Right atrium auricular region (tissue), 2 donors: ENCODE results near the gene HIRA. TPM values are rescaled to one million over a fixed set of nuclear protein-coding genes. Genes with fewer than 3 reads are reported as not detected.

ENCODE experiments used
- DNase-seq: peaks from one replicate; pipeline ENCODE4 v3.0.0-alpha.2; 2019; ENCODE audit warnings: low spot score
- H3K27ac ChIP-seq, 2 donors: fragments of 200-600 bp; sonication (generic); 1 replicate in 1 of 2; 2 replicates in 1 of 2; pipeline ENCODE4 v1.5.1; 2016 to 2019
- H3K27me3 ChIP-seq, 2 donors: fragments of 200-600 bp; sonication (generic); one replicate each; pipeline versions ENCODE4 v1.5.1 to v1.6.0; 2017 to 2019
- H3K36me3 ChIP-seq: fragments of 200-600 bp; sonication (generic); one replicate; pipeline ENCODE4 v1.5.1; 2016
- H3K4me1 ChIP-seq, 2 donors: fragments of 200-600 bp; sonication (generic); one replicate each; pipeline versions ENCODE4 v1.5.1 to v1.6.0; 2017 to 2019
- H3K4me3 ChIP-seq, 2 donors: fragments of 200-600 bp; sonication (generic); 1 replicate in 1 of 2; 2 replicates in 1 of 2; pipeline ENCODE4 v1.5.1; 2017 to 2019; ENCODE audit warnings: mild to moderate bottlenecking in 1 of 2, moderate library complexity in 1 of 2
- H3K9me3 ChIP-seq, 2 donors: fragments of 200-600 bp; sonication (generic); one replicate each; pipeline ENCODE4 v1.5.1; 2019
- CTCF ChIP-seq, 2 donors: fragments of 200-600 bp; sonication (generic); IDR thresholded peaks; one replicate each; pipeline ENCODE4 v1.5.1; 2019; ENCODE audit warnings: antibody characterized with exemption in 2 of 2
- total RNA-seq, 2 donors: library from RNA; depleted of rRNA; stranded (reverse); fragments of >200 nt; gene quantifications; one replicate each; pipeline ENCODE4 v1.1.0, GENCODE V29; 2016

Gene HIRA
- total RNA-seq, 2 donors from 2014 or later = 9.8 to 15.7 TPM

GRCh38 chr22:19466126-19466716, 34.7 kb upstream of the HIRA start:
- TF ChIP-seq CTCF (IDR thresholded peaks at IDR 0.05) = no peak
- Histone ChIP-seq H3K27ac (no peak overlapping the region), H3K9me3 (no peaks in the 10 kb centered on the region), H3K4me3 (no peak overlapping the region), H3K36me3 (peaks cover 74% of the 10 kb centered on the region), H3K4me1 (no peaks in the 10 kb centered on the region), H3K27me3 (no peaks in the 10 kb centered on the region)
- DNase-seq = no peak

GRCh38 chr22:19464975-19465374, 33.4 kb upstream of the HIRA start:
- Histone ChIP-seq H3K27me3 (no peaks in the 10 kb centered on the region), H3K4me1 (no peaks in the 10 kb centered on the region), H3K4me3 (no peak overlapping the region), H3K27ac (no peak overlapping the region), H3K36me3 (peaks cover 61% of the 10 kb centered on the region), H3K9me3 (no peaks in the 10 kb centered on the region)
- no peak for DNase-seq
- TF ChIP-seq CTCF (IDR thresholded peaks at IDR 0.05) = no peak

- TF ChIP-seq CTCF (IDR thresholded peaks at IDR 0.05) = no peak
- no peaks in the 10 kb centered on the region for H3K27me3 ChIP-seq
- H3K9me3 ChIP-seq = no peaks in the 10 kb centered on the region
- H3K4me1 ChIP-seq = no peaks in the 10 kb centered on the region
- no peak for DNase-seq
- no peak overlapping the region for H3K4me3 ChIP-seq
- H3K36me3 ChIP-seq = peaks cover 57% of the 10 kb centered on the region
- no peak overlapping the region for H3K27ac ChIP-seq
Observed at GRCh38 chr22:19464546-19464945, 33.0 kb upstream of the HIRA start.

GRCh38 chr22:19463491-19464469, 32.2 kb upstream of the HIRA start:
- Histone ChIP-seq H3K27me3 (no peaks in the 10 kb centered on the region), H3K9me3 (no peaks in the 10 kb centered on the region), H3K27ac (no peak overlapping the region), H3K36me3 (peaks cover 49% of the 10 kb centered on the region), H3K4me3 (no peak overlapping the region), H3K4me1 (no peaks in the 10 kb centered on the region)
- no peak for DNase-seq
- no peak for TF ChIP-seq CTCF (IDR thresholded peaks at IDR 0.05)

GRCh38 chr22:19463008-19463407, 31.5 kb upstream of the HIRA start:
- no peak overlapping the region for H3K4me3 ChIP-seq
- peaks cover 46% of the 10 kb centered on the region for H3K36me3 ChIP-seq
- no peaks in the 10 kb centered on the region for H3K9me3 ChIP-seq
- DNase-seq = no peak
- no peak overlapping the region for H3K27ac ChIP-seq
- H3K27me3 ChIP-seq = no peaks in the 10 kb centered on the region
- no peaks in the 10 kb centered on the region for H3K4me1 ChIP-seq
- no peak for TF ChIP-seq CTCF (IDR thresholded peaks at IDR 0.05)
